HepG2 (cell line): Measurements from ENCODE around the gene STARD8.

ENCODE experiments used
- CREB1 ChIP-seq, 2 experiments: fragments of 450-650 bp in 1 of 2; IDR thresholded peaks; 2 replicates each; pipeline ENCODE4 v1.6.1; 2016 to 2017; ENCODE audit warnings: control low read depth in 1 of 2, mild to moderate bottlenecking in 1 of 2, missing compliant biosample characterization in 1 of 2, missing genetic modification characterization in 1 of 2
- CTCF ChIP-seq: sonication (generic); formaldehyde crosslinking; IDR thresholded peaks from 2 replicates; pipeline ENCODE4 v1.5.0; 2020; ENCODE audit warnings: mild to moderate bottlenecking, missing genetic modification reagents, moderate library complexity
- EZH2 ChIP-seq: conservative IDR thresholded peaks from 2 replicates; pipeline ENCODE4 v1.6.1; 2012; ENCODE audit warnings: mild to moderate bottlenecking, low read depth, low read length, moderate library complexity
- GMEB1 ChIP-seq: sonication (generic); formaldehyde crosslinking; IDR thresholded peaks from 2 replicates; pipeline ENCODE4 v1.5.1; 2020; ENCODE audit warnings: missing genetic modification reagents, mild to moderate bottlenecking, borderline replicate concordance

GRCh38 chrX:68703369-68703768 lies 55.9 kb downstream of the STARD8 start:
- TF ChIP-seq CREB1 (IDR thresholded peaks at IDR 0.05) (no peak), CREB1 (CRISPR knock-in tag; IDR thresholded peaks at IDR 0.05) (no peak), GMEB1 (no peak), CTCF (no peak), EZH2 (no peak)
